GM23338 (cell line): ENCODE measurements around the gene PARD3. TPM values are rescaled to one million over a fixed set of nuclear protein-coding genes. Genes with fewer than 3 reads are reported as not detected.

Experiments used
- ATAC-seq: fragments of 200-7000 bp; cut with Tn5 transposase; 3 replicates; pipeline ENCODE4 v1.9.1; 2020
- DNase-seq: peaks from one replicate; pipeline ENCODE4 v3.0.0-alpha.2; 2015; ENCODE audit warnings: low spot score
- H2AFZ ChIP-seq: fragments of 200-600 bp; sonication (generic); 2 replicates; pipeline ENCODE4 v1.8.0; 2016; ENCODE audit warnings: antibody characterized with exemption, mild to moderate bottlenecking, moderate library complexity
- H3F3A ChIP-seq: fragments of 200-600 bp; sonication (generic); replicated peaks from 2 replicates; pipeline ENCODE4 v1.8.0; 2017; ENCODE audit warnings: antibody characterized with exemption, mixed run types, low read depth
- H3K27ac ChIP-seq: fragments of 200-600 bp; sonication (generic); 2 replicates; pipeline ENCODE4 v1.6.1; 2016; ENCODE audit warnings: low read depth
- H3K27me3 ChIP-seq: fragments of 200-600 bp; sonication (generic); 2 replicates; pipeline ENCODE4 v1.8.0; 2016; ENCODE audit warnings: mild to moderate bottlenecking, mixed run types, moderate library complexity; ENCODE audit not compliant: insufficient read depth
- H3K36me3 ChIP-seq: fragments of 200-600 bp; sonication (generic); 2 replicates; pipeline ENCODE4 v1.8.0; 2016; ENCODE audit warnings: mild to moderate bottlenecking; ENCODE audit not compliant: insufficient read depth
- H3K4me1 ChIP-seq: fragments of 200-600 bp; sonication (generic); 2 replicates; pipeline ENCODE4 v1.8.0; 2016; ENCODE audit warnings: mild to moderate bottlenecking, moderate library complexity; ENCODE audit not compliant: insufficient read depth
- H3K4me2 ChIP-seq: fragments of 200-600 bp; sonication (generic); 2 replicates; pipeline ENCODE4 v1.7.1; 2017; ENCODE audit warnings: mixed run types
- H3K4me3 ChIP-seq: fragments of 200-600 bp; sonication (generic); 2 replicates; pipeline ENCODE4 v1.6.1; 2016; ENCODE audit warnings: mixed run types
- H3K79me2 ChIP-seq: fragments of 200-600 bp; sonication (generic); replicated peaks from 2 replicates; pipeline ENCODE4 v1.8.0; 2017; ENCODE audit warnings: mild to moderate bottlenecking; ENCODE audit not compliant: insufficient read depth
- H3K9me2 ChIP-seq: fragments of 200-600 bp; sonication (generic); 2 replicates; pipeline ENCODE4 v1.8.0; 2017; ENCODE audit not compliant: insufficient read depth
- H4K20me1 ChIP-seq: fragments of 200-600 bp; sonication (generic); replicated peaks from 2 replicates; pipeline ENCODE4 v1.8.0; 2017; ENCODE audit warnings: mild to moderate bottlenecking; ENCODE audit not compliant: insufficient read depth
- H3K27ac Mint-ChIP-seq: 2 replicates; pipeline ENCODE4 v1.8.0; 2020; ENCODE audit warnings: inconsistent platforms, mild to moderate bottlenecking, moderate library complexity, mixed read lengths
- H3K27me3 Mint-ChIP-seq: 3 replicates; pipeline ENCODE4 v1.8.0; 2022; ENCODE audit warnings: low read depth, mild to moderate bottlenecking, moderate library complexity, mixed read lengths, inconsistent platforms; ENCODE audit not compliant: insufficient read depth, poor library complexity
- H3K36me3 Mint-ChIP-seq: 3 replicates; pipeline ENCODE4 v1.8.0; 2021; ENCODE audit warnings: low read depth, mild to moderate bottlenecking, inconsistent platforms, moderate library complexity, mixed read lengths
- H3K4me1 Mint-ChIP-seq: 3 replicates; pipeline ENCODE4 v1.8.0; 2020; ENCODE audit warnings: mild to moderate bottlenecking, inconsistent platforms, mixed read lengths
- H3K4me3 Mint-ChIP-seq: 3 replicates; pipeline ENCODE4 v1.8.0; 2021; ENCODE audit warnings: moderate library complexity, mild to moderate bottlenecking, inconsistent platforms, mixed read lengths
- H3K9me3 Mint-ChIP-seq: 3 replicates; pipeline ENCODE4 v1.8.0; 2020; ENCODE audit warnings: moderate library complexity, mild to moderate bottlenecking, inconsistent platforms, mixed read lengths
- CREB1 ChIP-seq: fragments of 250-450 bp; sonication (Bioruptor Pico); IDR thresholded peaks from 2 replicates; pipeline ENCODE4 v1.5.0; 2020; ENCODE audit warnings: low read depth, mild to moderate bottlenecking, moderate library complexity
- CTCF ChIP-seq, 2 experiments: fragments of 200-600 bp in 1 of 2; sonication (generic) in 1 of 2; conservative IDR thresholded peaks; 2 replicates each; pipeline versions ENCODE4 v1.5.1 to v1.6.1; 2016 to 2017; ENCODE audit warnings: antibody characterized with exemption in 2 of 2, low read depth in 2 of 2, mild to moderate bottlenecking in 2 of 2, moderate library complexity in 1 of 2
- ETS1 ChIP-seq: IDR thresholded peaks from 2 replicates; pipeline ENCODE4 v1.6.1; 2016; ENCODE audit warnings: antibody characterized with exemption
- EZH2phosphoT487 ChIP-seq: fragments of 200-600 bp; sonication (generic); IDR thresholded peaks from one replicate; pipeline ENCODE4 v1.8.1; 2018; ENCODE audit warnings: antibody characterized with exemption; ENCODE audit not compliant: unreplicated experiment
- JUNB ChIP-seq: IDR thresholded peaks from one replicate; pipeline ENCODE4 v1.6.1; 2016; ENCODE audit warnings: antibody characterized with exemption; ENCODE audit not compliant: unreplicated experiment
- NANOG ChIP-seq: IDR thresholded peaks from 2 replicates; pipeline ENCODE4 v1.6.1; 2016; ENCODE audit warnings: antibody characterized with exemption, borderline replicate concordance
- POLR2AphosphoS5 ChIP-seq: IDR thresholded peaks from 2 replicates; pipeline ENCODE4 v1.6.1; 2016; ENCODE audit warnings: antibody characterized with exemption, low read depth
- REST ChIP-seq: IDR thresholded peaks from one replicate; pipeline ENCODE4 v1.6.1; 2018; ENCODE audit warnings: antibody characterized with exemption; ENCODE audit not compliant: unreplicated experiment
- ZNF114 ChIP-seq: fragments of 250-450 bp; sonication (Bioruptor Pico); IDR thresholded peaks from 2 replicates; pipeline ENCODE4 v1.5.0; 2020; ENCODE audit warnings: mild to moderate bottlenecking, moderate library complexity
- ZNF331 ChIP-seq: fragments of 250-450 bp; sonication (Bioruptor Pico); IDR thresholded peaks from 2 replicates; pipeline ENCODE4 v1.5.0; 2020; ENCODE audit warnings: low read depth, mild to moderate bottlenecking, moderate library complexity
- ZNF462 ChIP-seq: fragments of 250-450 bp; sonication (Bioruptor Pico); IDR thresholded peaks from 2 replicates; pipeline ENCODE4 v1.5.0; 2020; ENCODE audit warnings: mild to moderate bottlenecking, moderate library complexity
- polyA plus RNA-seq: library from polyadenylated mRNA; unstranded; fragments of >200 nt; fragmentation: Nextera tagmentation; extraction: Ambion mirVana; gene quantifications from 2 replicates; pipeline ENCODE4 v1.2.1, GENCODE V29; 2016
- total RNA-seq: library from RNA; depleted of rRNA; stranded (reverse); fragments of >200 nt; shearing (Covaris generic); gene quantifications from 2 replicates; pipeline ENCODE4 v1.2.3, GENCODE V29; 2014

PARD3 gene
- total and polyA plus RNA-seq, 2 experiments from 2014 or later: 30.2 to 51.4 TPM

- Histone ChIP-seq H3K4me3 (no peak overlapping the region), H4K20me1 (0 out of 2 replicates have a peak, but pooled peaks cover 10% of the 10 kb centered on the region), H3K27me3 (no peaks in the 10 kb centered on the region), H3K79me2 (peaks cover 57% of the 10 kb centered on the region), H3K36me3 (no peaks in the 10 kb centered on the region), H3F3A (no peaks in the 10 kb centered on the region), H3K4me2 (no peak overlapping the region), H3K9me2 (no peaks in the 10 kb centered on the region), H2AFZ (no peak overlapping the region), H3K27ac (peak overlapping the region; percentile 56), H3K4me1 (no peaks in the 10 kb centered on the region; the same call in 1 of the 2 replicates)
- DNase-seq (peak; percentile 24), ATAC-seq (peak; percentile 60)
- Mint-ChIP-seq H3K27me3 (peaks cover 3% of the 10 kb centered on the region), H3K9me3 (no peaks in the 10 kb centered on the region), H3K27ac (peak overlapping the region; percentile 85), H3K4me1 (peaks cover 24% of the 10 kb centered on the region), H3K4me3 (no peak overlapping the region), H3K36me3 (no peaks in the 10 kb centered on the region)
- no peak for TF ChIP-seq ETS1
- no peak for TF ChIP-seq CREB1 (CRISPR knock-in tag)
- TF ChIP-seq CTCF (conservative IDR thresholded peaks at IDR 0.05; ENCODE audit: low read depth in 2 of 2): no peak
- TF ChIP-seq POLR2AphosphoS5: no peak
- no peak for TF ChIP-seq JUNB
- no peak for TF ChIP-seq ZNF331
- no peak for TF ChIP-seq NANOG
- TF ChIP-seq EZH2phosphoT487: no peak
- TF ChIP-seq REST: no peak
- TF ChIP-seq ZNF462 (CRISPR knock-in tag): no peak
- TF ChIP-seq ZNF114 (CRISPR knock-in tag): no peak
Observed at GRCh38 chr10:34679177-34679576, 135.9 kb downstream of the PARD3 start.
